Stimulated activated naive CD4-positive, alpha-beta T cell treated with Interleukin-2 at 50 U/mL for 16 hours (primary cell): ENCODE measurements around the gene MEF2B.

Experiments used
- DNase-seq: peaks from one replicate; lab custom pipeline; 2025; lab: John Stamatoyannopoulos, UW

Gene MEF2B

DNA sequence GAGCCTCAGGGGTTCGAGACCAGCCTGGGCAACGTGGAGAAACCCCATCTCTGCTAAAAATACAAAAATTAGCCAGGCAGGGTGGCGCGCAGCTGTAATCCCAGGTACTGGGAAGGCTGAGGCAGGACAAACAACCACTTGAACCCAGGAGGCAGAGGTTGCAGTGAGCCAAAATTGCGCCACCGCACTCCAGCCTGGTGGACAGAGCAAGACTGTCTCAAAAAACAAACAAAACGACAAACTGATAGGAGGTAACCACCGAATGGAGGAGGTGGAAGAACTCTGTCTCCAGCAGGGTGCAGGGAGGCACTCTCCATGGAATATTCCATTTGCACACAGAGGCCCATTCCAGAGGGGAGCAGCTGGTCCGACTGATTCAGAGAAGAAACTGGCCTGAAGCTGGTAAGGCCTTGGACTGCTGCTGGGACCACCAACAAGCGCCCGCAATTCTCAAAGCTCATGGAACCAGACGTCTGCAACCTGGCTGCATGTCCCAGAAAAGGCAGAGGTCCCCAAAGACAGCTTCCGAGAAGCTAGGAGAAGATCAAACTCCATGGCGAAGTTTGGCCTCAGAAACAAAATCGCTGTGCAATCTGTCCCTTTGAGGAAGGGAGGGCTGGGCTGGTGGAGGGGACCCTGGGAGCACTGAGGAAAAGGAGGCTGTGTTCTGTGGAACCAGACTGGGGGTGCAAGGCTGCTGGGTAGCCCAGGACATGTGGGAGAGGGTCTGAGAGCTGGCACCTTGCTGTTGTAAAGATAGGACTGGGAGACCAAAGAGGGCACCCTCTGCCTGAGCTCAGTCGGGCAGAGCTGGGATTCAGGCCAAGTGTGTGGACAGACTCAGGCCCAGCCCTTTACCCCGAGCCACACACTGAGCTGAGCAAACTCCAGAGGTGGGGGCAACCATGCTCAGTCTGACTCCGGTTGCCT is 71.1 kb downstream of the MEF2B start:
- no peak for DNase-seq

DNA sequence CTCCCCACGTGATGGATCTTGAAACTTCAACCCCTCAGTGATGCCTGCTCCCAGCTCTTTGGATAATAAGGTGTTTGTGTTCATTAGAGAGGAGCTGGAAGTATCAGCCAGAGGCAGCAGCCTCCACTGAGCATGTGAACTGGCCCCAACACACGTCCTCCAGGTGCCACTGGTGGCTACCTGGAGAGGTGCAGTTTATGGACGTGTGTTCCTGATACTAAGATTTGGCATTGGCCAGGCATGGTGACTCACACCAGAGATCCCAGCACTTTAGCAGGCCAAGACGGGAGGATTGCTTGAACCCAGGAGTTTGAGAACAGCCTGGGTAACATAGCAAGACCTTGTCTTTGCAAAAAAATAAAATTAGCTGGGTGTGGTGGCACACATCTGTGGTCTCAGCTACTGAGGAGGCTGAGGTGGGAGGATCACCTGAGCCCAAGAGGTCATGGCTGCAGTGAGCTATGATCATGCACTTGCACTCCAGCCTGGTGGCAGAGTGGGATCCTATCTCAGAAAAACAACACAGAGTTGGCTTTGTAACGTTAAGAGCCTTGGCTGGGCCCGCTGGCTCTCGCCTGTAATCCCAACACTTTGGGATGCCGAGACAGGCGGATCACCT is 71.9 kb downstream of the MEF2B start:
- no peak for DNase-seq

DNA sequence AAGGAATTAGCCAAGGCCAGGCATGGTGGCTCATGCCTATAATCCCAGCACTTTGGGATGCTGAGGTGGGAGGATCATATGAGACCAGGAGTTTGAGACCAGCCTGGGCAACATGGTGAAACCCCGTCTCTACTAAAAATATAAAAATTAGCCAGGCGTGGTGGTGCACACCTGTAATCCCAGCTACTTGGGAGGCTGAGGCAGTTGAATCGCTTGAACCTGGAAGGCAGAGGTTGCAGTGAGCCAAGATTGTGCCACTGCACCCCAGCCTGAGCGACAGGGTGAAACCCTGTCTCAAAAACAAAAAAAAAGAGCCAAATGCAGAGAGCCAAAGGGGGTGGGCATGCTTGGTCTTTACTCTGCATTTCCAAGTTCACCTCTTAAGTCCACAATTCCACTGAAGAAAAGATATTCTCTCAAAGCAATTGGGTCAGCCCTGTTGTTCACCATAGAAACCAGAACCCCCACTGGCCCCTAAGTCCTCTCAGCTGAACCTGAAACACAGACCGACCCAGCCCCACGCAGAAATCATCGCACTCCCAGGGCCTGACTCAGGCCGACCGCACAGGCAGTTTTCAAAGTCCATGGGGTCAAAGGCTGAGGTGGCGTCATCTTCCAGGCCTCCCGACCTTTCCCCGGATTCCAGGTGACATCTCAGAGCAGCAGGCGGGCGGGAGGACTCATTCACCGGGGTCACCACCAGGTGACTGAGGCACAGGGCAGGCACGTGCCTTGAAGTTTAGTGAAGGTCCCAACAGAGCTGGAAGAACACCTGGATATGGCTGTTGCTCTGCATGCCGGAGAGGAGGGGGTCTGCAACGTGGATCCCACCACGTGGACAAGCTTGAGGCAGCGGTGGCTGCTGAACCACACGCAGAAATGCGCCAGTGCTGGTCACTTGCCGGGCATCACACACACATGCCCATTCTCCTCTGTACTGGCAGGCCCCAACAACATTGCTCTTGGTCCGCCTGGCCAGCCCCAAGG is 73.1 kb downstream of the MEF2B start:
- no peak for DNase-seq

- DNase-seq = no peak
Observed at GRCh38 chr19:19095691-19096090, 74.4 kb downstream of the MEF2B start.
